Thoracic aorta (tissue), 2 donors: ENCODE results near the gene RIN1. TPM values are rescaled to one million over a fixed set of nuclear protein-coding genes. Genes with fewer than 3 reads are reported as not detected.

ENCODE experiments used
- ATAC-seq: fragments of 150-250 bp; one replicate; pipeline ENCODE4 v1.8.0; 2017; ENCODE audit warnings: low read depth; ENCODE audit not compliant: insufficient number of reproducible peaks, low FRiP score
- DNase-seq: peaks from one replicate; pipeline ENCODE4 v3.0.0-alpha.2; 2020; ENCODE audit warnings: low spot score
- H3K27ac ChIP-seq, 2 donors: fragments of 200-600 bp; sonication (generic); 1 replicate in 1 of 2; 2 replicates in 1 of 2; pipeline ENCODE4 v1.5.1; 2016; ENCODE audit warnings: mild to moderate bottlenecking in 2 of 2, moderate library complexity in 2 of 2
- H3K27me3 ChIP-seq: fragments of 200-600 bp; sonication (generic); replicated peaks from 2 replicates; pipeline ENCODE4 v1.6.0; 2016; ENCODE audit warnings: mild to moderate bottlenecking; ENCODE audit not compliant: insufficient read depth
- H3K36me3 ChIP-seq: fragments of 200-600 bp; sonication (generic); one replicate; pipeline ENCODE4 v1.5.1; 2016
- H3K4me1 ChIP-seq, 2 donors: fragments of 200-600 bp; sonication (generic); 1 replicate in 1 of 2; 2 replicates in 1 of 2; pipeline versions ENCODE4 v1.5.1 to v1.6.0; 2016; ENCODE audit warnings: low read depth in 2 of 2, mild to moderate bottlenecking in 1 of 2; ENCODE audit not compliant: control insufficient read depth in 1 of 2
- H3K4me3 ChIP-seq: fragments of 200-600 bp; sonication (generic); 2 replicates; pipeline ENCODE4 v1.5.1; 2016; ENCODE audit warnings: mild to moderate bottlenecking
- H3K9me3 ChIP-seq: fragments of 200-600 bp; sonication (generic); 2 replicates; pipeline ENCODE4 v1.5.1; 2016
- CTCF ChIP-seq: fragments of 200-600 bp; sonication (generic); IDR thresholded peaks from one replicate; pipeline ENCODE4 v1.5.1; 2019; ENCODE audit warnings: antibody characterized with exemption
- total RNA-seq, 2 donors: library from RNA; depleted of rRNA; stranded (reverse); fragments of >200 nt; gene quantifications; one replicate each; pipeline versions ENCODE4 v1.1.0 to v1.2.3, GENCODE V29; 2016

Gene RIN1
- total RNA-seq, 2 donors from 2014 or later: 7.7 to 7.8 TPM

- Histone ChIP-seq H3K27me3 (peaks cover 5% of the 10 kb centered on the region), H3K27ac (peak overlapping the region in 1 of 2 donors; percentile 9), H3K4me3 (no peak overlapping the region), H3K4me1 (peaks cover 11 to 28% of the 10 kb centered on the region in 2 donors), H3K9me3 (no peaks in the 10 kb centered on the region), H3K36me3 (no peaks in the 10 kb centered on the region)
- DNase-seq (no peak), ATAC-seq (no peak)
- no peak for TF ChIP-seq CTCF
These were observed 17.6 kb downstream of the RIN1 start for GRCh38 chr11:66318600-66318970.

- Histone ChIP-seq H3K9me3 (no peaks in the 10 kb centered on the region), H3K27ac (peak overlapping the region in 1 of 2 donors; percentile 9), H3K4me1 (peaks cover 11 to 32% of the 10 kb centered on the region in 2 donors), H3K27me3 (peaks cover 5% of the 10 kb centered on the region), H3K4me3 (peak overlapping the region; percentile 71), H3K36me3 (no peaks in the 10 kb centered on the region)
- no peak for DNase-seq
- no peak for TF ChIP-seq CTCF
- ATAC-seq: no peak
These were observed 18.3 kb downstream of the RIN1 start for GRCh38 chr11:66317723-66318599.

- Histone ChIP-seq H3K9me3 (no peaks in the 10 kb centered on the region), H3K27ac (peak overlapping the region; percentile 7 to 9), H3K4me1 (peaks cover 11 to 36% of the 10 kb centered on the region in 2 donors), H3K27me3 (peaks cover 5% of the 10 kb centered on the region), H3K4me3 (peak overlapping the region; percentile 71), H3K36me3 (no peaks in the 10 kb centered on the region)
- no peak for TF ChIP-seq CTCF
- peak; percentile 13 for ATAC-seq
- DNase-seq: no peak
These were observed 18.9 kb downstream of the RIN1 start for GRCh38 chr11:66317322-66317722.

GRCh38 chr11:66316849-66317251, 19.4 kb downstream of the RIN1 start, which contains the start of gene CD248:
TSS of gene CD248 (minus strand) at chr11:66317044. CDS start at chr11:66317027, 17 bp downstream.
- Histone ChIP-seq H3K36me3 (no peaks in the 10 kb centered on the region), H3K4me3 (peak within 1 kb of the TSS; percentile 71), H3K9me3 (no peaks in the 10 kb centered on the region), H3K27me3 (peaks cover 5% of the 10 kb centered on the region), H3K4me1 (peaks cover 11 to 38% of the 10 kb centered on the region in 2 donors), H3K27ac (peak within 1 kb of the TSS; percentile 7 to 9)
- no peak for TF ChIP-seq CTCF
- no peak for DNase-seq
- ATAC-seq: no peak

- ATAC-seq: no peak
- DNase-seq: no peak
- peaks cover 11 to 38% of the 10 kb centered on the region in 2 donors for H3K4me1 ChIP-seq
These were observed 20.1 kb downstream of the RIN1 start for GRCh38 chr11:66315921-66316811.

More at GRCh38 chr11:66315921-66316811, 20.1 kb downstream of the RIN1 start:
- no peaks in the 10 kb centered on the region for H3K36me3 ChIP-seq
- H3K4me3 ChIP-seq: peak overlapping the region; percentile 71
- H3K9me3 ChIP-seq: no peaks in the 10 kb centered on the region
- peaks cover 5% of the 10 kb centered on the region for H3K27me3 ChIP-seq
- no peak for TF ChIP-seq CTCF
- peak overlapping the region in 1 of 2 donors; percentile 9 for H3K27ac ChIP-seq
